Sigmoid colon (tissue), 7 donors: Measurements from ENCODE around the gene KCTD17. TPM values are rescaled to one million over a fixed set of nuclear protein-coding genes. Genes with fewer than 3 reads are reported as not detected.

Source experiments
- DNase-seq: peaks from one replicate; pipeline ENCODE4 v3.0.0-alpha.2; 2019
- H3K27ac ChIP-seq, 4 donors: fragments of 200-600 bp; sonication (generic); one replicate each; pipeline ENCODE4 v1.5.1; 2016 to 2019; ENCODE audit warnings: mild to moderate bottlenecking in 1 of 4
- H3K27me3 ChIP-seq, 3 donors: fragments of 200-600 bp; sonication (generic); one replicate each; pipeline ENCODE4 v1.5.1; 2019; ENCODE audit warnings: mild to moderate bottlenecking in 1 of 3
- H3K36me3 ChIP-seq, 4 donors: fragments of 200-600 bp; sonication (generic); one replicate each; pipeline ENCODE4 v1.5.1; 2016 to 2019
- H3K4me1 ChIP-seq, 4 donors: fragments of 200-600 bp; sonication (generic); one replicate each; pipeline ENCODE4 v1.5.1; 2017 to 2019
- H3K4me3 ChIP-seq, 4 donors: fragments of 200-600 bp; sonication (generic); one replicate each; pipeline ENCODE4 v1.5.1; 2017 to 2019; ENCODE audit warnings: mild to moderate bottlenecking in 2 of 4, moderate library complexity in 1 of 4
- H3K9me3 ChIP-seq, 4 donors: fragments of 200-600 bp in 3 of 4; sonication (generic) in 3 of 4; one replicate each; pipeline versions ENCODE4 v1.5.1 to v1.6.1; 2013 to 2019
- EP300 ChIP-seq, 4 donors: sonication (generic); formaldehyde crosslinking; IDR thresholded peaks; one replicate each; pipeline ENCODE4 v1.6.1; 2017; ENCODE audit warnings: antibody characterized with exemption in 4 of 4
- POLR2A ChIP-seq, 2 donors: fragments of 450-650 bp; IDR thresholded peaks; one replicate each; pipeline ENCODE4 v1.6.1; 2016; ENCODE audit warnings: antibody characterized with exemption in 2 of 2, mild to moderate bottlenecking in 2 of 2, moderate library complexity in 2 of 2
- POLR2AphosphoS5 ChIP-seq, 4 donors: sonication (generic); formaldehyde crosslinking; IDR thresholded peaks; one replicate each; pipeline ENCODE4 v1.6.1; 2017; ENCODE audit warnings: antibody characterized with exemption in 4 of 4
- WGBS, 2 donors: extraction: QIAGEN DNeasy Blood & Tissue Kit; methylation state at CpG; one replicate each; pipeline ENCODE4 v1.1.7; 2013; 5-methylcytosine and 5-hydroxymethylcytosine counted together
- intact Hi-C: fragments of 100-400 bp; cut with DNase I; formaldehyde crosslinking; loops from one replicate; pipeline ENCODE4 v1.15.1; 2023
- polyA plus RNA-seq, 3 donors: library from polyadenylated mRNA; stranded (reverse); fragments of 200-250 nt; gene quantifications; one replicate each; pipeline ENCODE4 v1.2.3, GENCODE V29; 2013
- total RNA-seq, 4 donors: library from RNA; depleted of rRNA; stranded (reverse); fragments of >200 nt; gene quantifications; one replicate each; pipeline ENCODE4 v1.1.0, GENCODE V29; 2016
- TF ChIP-seq, protein P1 (sequence below), 4 experiments: fragments of 450-650 bp in 3 of 4; fragments of 200-600 bp in 1 of 4; IDR thresholded peaks; one replicate each; pipeline ENCODE4 v1.5.1; 2016 to 2019; ENCODE audit warnings: antibody characterized with exemption in 4 of 4, mild to moderate bottlenecking in 3 of 4, moderate library complexity in 2 of 4
- donor health status: healthy with polysubstance abuse.
- donor health status: Bipolar disorder and iron deficiency.
- donor health status: healthy.

Gene KCTD17
- total and polyA plus RNA-seq, 7 donors = 17.8 to 55.5 (median 30.1) TPM

DNA sequence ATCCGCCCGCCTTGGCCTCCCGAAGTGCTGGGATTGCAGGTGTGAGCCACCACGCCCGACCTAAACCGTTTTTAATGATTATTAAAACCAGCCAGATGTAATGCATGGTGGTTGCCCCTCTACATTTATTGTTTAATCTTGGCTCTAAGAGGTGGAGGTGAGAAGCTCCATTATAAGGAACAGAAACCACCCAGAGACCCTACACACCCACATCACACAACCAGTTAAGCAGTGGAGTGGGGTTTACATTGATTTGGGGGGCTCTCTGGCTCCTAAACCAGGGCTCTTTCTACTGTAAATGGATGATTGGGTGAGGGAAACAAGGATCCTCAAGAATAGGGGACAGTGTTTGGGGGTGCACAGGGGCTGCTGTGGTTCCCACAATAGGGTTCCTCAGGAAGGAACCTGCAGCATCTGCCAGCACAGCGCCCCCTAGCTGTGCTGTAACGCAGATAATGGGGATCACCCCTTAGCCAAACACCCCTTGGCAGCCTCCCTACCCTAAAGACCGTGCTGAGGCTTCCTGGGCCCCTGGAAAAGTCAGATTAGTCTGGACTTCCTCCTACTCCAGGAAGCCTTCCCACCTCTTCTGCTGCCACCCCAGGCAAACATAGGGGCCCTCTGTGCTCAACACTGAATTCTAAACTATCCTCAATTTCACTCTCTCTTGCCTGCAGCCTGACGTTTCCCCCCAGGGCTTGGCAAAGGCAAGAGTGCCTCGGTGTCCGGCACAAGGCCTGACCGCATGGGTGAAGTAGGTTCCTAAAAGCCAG lies 29.6 kb upstream of the KCTD17 start:
- no peak for TF ChIP-seq EP300 (IDR thresholded peaks at IDR 0.05)
- TF ChIP-seq, protein P1, sequence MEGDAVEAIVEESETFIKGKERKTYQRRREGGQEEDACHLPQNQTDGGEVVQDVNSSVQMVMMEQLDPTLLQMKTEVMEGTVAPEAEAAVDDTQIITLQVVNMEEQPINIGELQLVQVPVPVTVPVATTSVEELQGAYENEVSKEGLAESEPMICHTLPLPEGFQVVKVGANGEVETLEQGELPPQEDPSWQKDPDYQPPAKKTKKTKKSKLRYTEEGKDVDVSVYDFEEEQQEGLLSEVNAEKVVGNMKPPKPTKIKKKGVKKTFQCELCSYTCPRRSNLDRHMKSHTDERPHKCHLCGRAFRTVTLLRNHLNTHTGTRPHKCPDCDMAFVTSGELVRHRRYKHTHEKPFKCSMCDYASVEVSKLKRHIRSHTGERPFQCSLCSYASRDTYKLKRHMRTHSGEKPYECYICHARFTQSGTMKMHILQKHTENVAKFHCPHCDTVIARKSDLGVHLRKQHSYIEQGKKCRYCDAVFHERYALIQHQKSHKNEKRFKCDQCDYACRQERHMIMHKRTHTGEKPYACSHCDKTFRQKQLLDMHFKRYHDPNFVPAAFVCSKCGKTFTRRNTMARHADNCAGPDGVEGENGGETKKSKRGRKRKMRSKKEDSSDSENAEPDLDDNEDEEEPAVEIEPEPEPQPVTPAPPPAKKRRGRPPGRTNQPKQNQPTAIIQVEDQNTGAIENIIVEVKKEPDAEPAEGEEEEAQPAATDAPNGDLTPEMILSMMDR (IDR thresholded peaks at IDR 0.05) = peak in 3 of 4 experiments; percentile 51 to 58 (median 57)
- peaks cover under 1 to 31% (median 10%) of the 10 kb centered on the region in 4 donors for H3K36me3 ChIP-seq
- H3K27me3 ChIP-seq = no peaks in the 10 kb centered on the region
- no peak overlapping the region for H3K27ac ChIP-seq
- H3K4me1 ChIP-seq = peaks cover 0 to 47% (median 38%) of the 10 kb centered on the region in 4 donors
- H3K9me3 ChIP-seq = no peaks in the 10 kb centered on the region
- DNase-seq = no peak
- WGBS, 2 donors = 21 to 60% methylated on average over 13 of the region's 13 CpGs
- H3K4me3 ChIP-seq = no peak overlapping the region
- intact Hi-C loops = loop anchor here (2.0 kb wide), 1 partner anchor 29 kb away; the partner anchor contains the start of gene KCTD17

DNA sequence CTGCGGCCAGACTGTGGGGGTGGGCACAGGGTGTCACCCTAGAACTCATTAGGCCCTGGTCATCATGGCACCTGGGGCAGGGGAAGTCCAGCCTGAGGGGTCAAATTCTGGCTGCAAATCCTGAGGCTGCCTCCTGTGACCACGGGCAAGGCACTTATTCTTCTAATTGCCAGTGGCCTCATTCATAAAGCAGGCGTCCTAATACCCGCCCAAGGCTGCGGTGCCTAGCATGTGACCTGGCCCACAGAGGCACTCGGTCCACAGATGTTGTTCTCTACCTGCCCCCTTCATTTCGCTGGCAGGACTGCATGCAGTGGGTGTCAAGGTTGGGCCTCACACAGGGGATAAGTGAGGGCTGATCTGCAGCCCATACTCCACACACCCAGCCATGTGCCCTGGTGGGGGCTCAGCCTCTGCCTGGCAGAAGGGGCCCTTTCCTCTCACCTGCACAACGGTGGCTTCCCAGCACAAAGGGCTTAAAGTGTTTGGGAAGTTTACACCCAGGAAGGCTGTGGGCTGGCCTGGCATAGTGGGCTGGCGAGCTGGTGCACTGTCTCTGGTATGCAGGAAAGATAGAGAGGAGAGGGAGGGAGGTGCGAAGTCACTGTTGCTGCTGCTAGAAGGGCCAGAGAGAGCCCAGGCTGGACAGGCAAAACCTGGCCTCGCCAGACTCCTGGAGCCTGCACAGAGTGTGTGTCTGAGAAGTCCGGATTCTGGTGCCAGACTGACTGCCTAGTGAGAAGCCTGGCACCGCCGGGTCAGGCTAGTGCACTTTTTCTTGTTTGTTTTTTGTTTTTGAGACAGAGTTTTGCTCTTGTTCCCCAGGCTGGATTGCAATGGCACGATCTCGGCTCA lies 28.8 kb upstream of the KCTD17 start:
- no peak for DNase-seq
- Histone ChIP-seq H3K9me3 (no peaks in the 10 kb centered on the region), H3K27me3 (no peaks in the 10 kb centered on the region), H3K4me1 (peaks cover 0 to 39% (median 30%) of the 10 kb centered on the region in 4 donors), H3K36me3 (peaks cover 4 to 39% (median 18%) of the 10 kb centered on the region in 4 donors), H3K4me3 (no peak overlapping the region), H3K27ac (no peak overlapping the region)
- intact Hi-C loops = no loop called here
- WGBS, 2 donors = 37 to 71% methylated on average over 16 of the region's 16 CpGs
- TF ChIP-seq POLR2A (IDR thresholded peaks at IDR 0.05) = no peak
- TF ChIP-seq POLR2AphosphoS5 (IDR thresholded peaks at IDR 0.05) = no peak

DNA sequence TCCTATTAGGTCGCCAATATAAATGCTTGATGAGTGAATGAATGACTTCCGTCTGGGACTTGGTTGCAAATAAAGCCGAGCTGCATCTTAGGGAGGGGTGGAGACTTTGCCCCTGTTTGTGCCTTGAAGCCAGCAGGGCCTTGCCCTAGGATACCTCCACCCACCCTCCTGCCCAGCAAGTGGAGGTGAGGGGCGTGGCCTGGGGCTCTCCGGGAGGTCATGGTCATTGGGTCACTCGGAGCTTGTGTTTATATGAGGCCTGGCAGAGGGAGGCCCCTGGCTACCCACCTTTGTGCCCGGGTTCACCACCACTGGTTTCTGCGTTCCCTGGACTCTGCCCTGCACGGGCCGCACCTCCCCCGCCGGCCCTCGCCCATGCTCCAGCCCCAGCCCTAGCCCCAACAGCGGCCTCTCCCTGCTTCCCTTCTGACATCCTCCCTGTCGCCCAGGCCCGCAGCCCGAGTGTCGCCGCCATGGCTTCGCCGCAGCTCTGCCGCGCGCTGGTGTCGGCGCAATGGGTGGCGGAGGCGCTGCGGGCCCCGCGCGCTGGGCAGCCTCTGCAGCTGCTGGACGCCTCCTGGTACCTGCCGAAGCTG lies 27.7 kb upstream of the KCTD17 start:
- DNase-seq = no peak
- H3K27ac ChIP-seq = no peak overlapping the region
- no peaks in the 10 kb centered on the region for H3K27me3 ChIP-seq
- H3K36me3 ChIP-seq = peaks cover 4 to 49% (median 22%) of the 10 kb centered on the region in 4 donors
- no peaks in the 10 kb centered on the region for H3K9me3 ChIP-seq
- TF ChIP-seq POLR2A (IDR thresholded peaks at IDR 0.05) = no peak
- no peak for TF ChIP-seq EP300 (IDR thresholded peaks at IDR 0.05)
- TF ChIP-seq, protein P1 (IDR thresholded peaks at IDR 0.05) = no peak
- no peak for TF ChIP-seq POLR2AphosphoS5 (IDR thresholded peaks at IDR 0.05)
- H3K4me3 ChIP-seq = no peak overlapping the region
- WGBS, 2 donors = 49 to 73% methylated on average over 34 of the region's 34 CpGs
- intact Hi-C loops = no loop called here
- peaks cover 0 to 28% (median 21%) of the 10 kb centered on the region in 4 donors for H3K4me1 ChIP-seq

DNA sequence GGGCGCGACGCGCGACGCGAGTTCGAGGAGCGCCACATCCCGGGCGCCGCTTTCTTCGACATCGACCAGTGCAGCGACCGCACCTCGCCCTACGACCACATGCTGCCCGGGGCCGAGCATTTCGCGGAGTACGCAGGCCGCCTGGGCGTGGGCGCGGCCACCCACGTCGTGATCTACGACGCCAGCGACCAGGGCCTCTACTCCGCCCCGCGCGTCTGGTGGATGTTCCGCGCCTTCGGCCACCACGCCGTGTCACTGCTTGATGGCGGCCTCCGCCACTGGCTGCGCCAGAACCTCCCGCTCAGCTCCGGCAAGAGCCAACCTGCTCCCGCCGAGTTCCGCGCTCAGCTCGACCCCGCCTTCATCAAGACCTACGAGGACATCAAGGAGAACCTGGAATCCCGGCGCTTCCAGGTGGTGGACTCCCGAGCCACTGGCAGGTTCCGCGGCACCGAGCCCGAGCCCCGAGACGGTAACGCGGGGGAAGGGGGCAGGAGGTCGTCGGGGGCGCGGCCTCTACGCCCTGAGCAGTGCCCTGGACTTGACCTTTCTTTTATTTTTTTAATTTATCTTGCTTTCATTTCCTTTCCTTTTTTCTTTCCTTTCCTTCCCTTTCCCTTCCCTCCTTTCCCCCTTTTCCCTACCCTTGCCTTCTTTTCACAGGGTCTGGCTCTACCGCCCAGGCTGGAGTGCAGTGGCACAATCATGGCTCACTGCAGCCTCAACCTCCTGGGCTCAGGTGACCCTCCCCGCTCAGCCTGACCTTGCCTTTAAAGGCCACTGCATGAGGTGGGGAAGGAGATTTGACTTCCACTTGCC lies 27.0 kb upstream of the KCTD17 start:
- TF ChIP-seq, protein P1 (IDR thresholded peaks at IDR 0.05) = no peak
- TF ChIP-seq POLR2A (IDR thresholded peaks at IDR 0.05) (no peak), POLR2AphosphoS5 (IDR thresholded peaks at IDR 0.05) (no peak), EP300 (IDR thresholded peaks at IDR 0.05) (no peak)
- Histone ChIP-seq H3K27me3 (no peaks in the 10 kb centered on the region), H3K36me3 (peaks cover 4 to 56% (median 29%) of the 10 kb centered on the region in 4 donors), H3K27ac (no peak overlapping the region), H3K9me3 (no peaks in the 10 kb centered on the region), H3K4me1 (peaks cover 0 to 28% (median 21%) of the 10 kb centered on the region in 4 donors), H3K4me3 (no peak overlapping the region)
- DNase-seq = no peak
- WGBS, 2 donors = 61 to 89% methylated on average over 71 of the region's 71 CpGs
- intact Hi-C loops = no loop called here
